GM12878 (cell line): ENCODE data around the gene IER5. TPM values are rescaled to one million over a fixed set of nuclear protein-coding genes. Genes with fewer than 3 reads are reported as not detected.

ENCODE experiments used
- BCLAF1 ChIP-seq: fragments of 450-650 bp; IDR thresholded peaks from 2 replicates; pipeline ENCODE4 v1.6.1; 2017; ENCODE audit warnings: antibody characterized with exemption, mild to moderate bottlenecking, moderate library complexity
- CBX3 ChIP-seq: fragments of 200-600 bp; sonication (generic); IDR thresholded peaks from 2 replicates; pipeline ENCODE4 v1.6.1; 2016; ENCODE audit warnings: low read depth, borderline replicate concordance
- CEBPZ ChIP-seq: fragments of 150-350 bp; IDR thresholded peaks from 2 replicates; pipeline ENCODE4 v1.6.1; 2016; ENCODE audit warnings: low read depth, low read length
- CHD2 ChIP-seq: IDR thresholded peaks from 2 replicates; pipeline ENCODE4 v1.6.1; 2011; ENCODE audit warnings: low read depth, low read length, improper control_type of control experiment, borderline replicate concordance
- CTCF ChIP-seq, 3 experiments: IDR thresholded peaks in 2 of 3; conservative IDR thresholded peaks in 1 of 3; 2 replicates each; pipeline ENCODE4 v1.5.1; 2011; ENCODE audit warnings: low read depth in 3 of 3, low read length in 3 of 3, mild to moderate bottlenecking in 3 of 3, control low read depth in 2 of 3, moderate library complexity in 2 of 3, inconsistent platforms in 1 of 3, mixed read lengths in 1 of 3; ENCODE audit not compliant: control insufficient read depth in 2 of 3, insufficient read depth in 1 of 3; ENCODE audit errors: extremely low read depth in 1 of 3
- EP300 ChIP-seq, 2 experiments: fragments of 150-350 bp in 1 of 2; IDR thresholded peaks; 2 replicates each; pipeline ENCODE4 v1.6.1; 2011 to 2012; ENCODE audit warnings: low read depth in 2 of 2, low read length in 2 of 2, borderline replicate concordance in 1 of 2, improper control_type of control experiment in 1 of 2, inconsistent platforms in 1 of 2; ENCODE audit not compliant: control insufficient read depth in 1 of 2
- IKZF1 ChIP-seq: fragments of 450-650 bp; conservative IDR thresholded peaks from 2 replicates; pipeline ENCODE4 v1.6.1; 2017; ENCODE audit warnings: antibody characterized with exemption, mild to moderate bottlenecking
- NRF1 ChIP-seq: conservative IDR thresholded peaks from 2 replicates; pipeline ENCODE4 v1.6.1; 2011; ENCODE audit warnings: mild to moderate bottlenecking, low read depth, low read length, improper control_type of control experiment
- STAT1 ChIP-seq: fragments of 450-650 bp; conservative IDR thresholded peaks from 2 replicates; pipeline ENCODE4 v1.6.1; 2014; ENCODE audit warnings: antibody characterized with exemption, mild to moderate bottlenecking
- TBL1XR1 ChIP-seq: IDR thresholded peaks from 2 replicates; pipeline ENCODE4 v1.6.1; 2012; ENCODE audit warnings: low read depth, low read length, improper control_type of control experiment
- polyA plus RNA-seq, 11 experiments: library from polyadenylated mRNA; depleted of rRNA in 4 of 11; unstranded in 6 of 11; stranded (reverse) in 5 of 11; fragments of >200 nt; fragmentation: Nextera tagmentation in 4 of 11; fragmentation: Illumina TruSeq in 1 of 11; extraction: Ambion mirVana in 4 of 11; extraction: Trizol in 1 of 11; gene quantifications; 1 replicate in 1 of 11; 2 replicates in 10 of 11; pipeline versions ENCODE4 v1.2.1 to v1.2.3, GENCODE V29; 2011 to 2016; ENCODE audit warnings: inconsistent platforms in 2 of 11, missing spikeins in 2 of 11, low read depth in 1 of 11
- total RNA-seq, 4 experiments: library from RNA; depleted of rRNA in 3 of 4; stranded (reverse); fragments of >200 nt in 3 of 4; fragmentation: Illumina TruSeq in 1 of 4; extraction: Trizol in 1 of 4; gene quantifications; 2 replicates each; pipeline versions ENCODE4 v1.2.1 to v1.2.3, GENCODE V29; 2013 to 2021

IER5 gene
- total and polyA plus RNA-seq, 10 of the 15 experiments (the other 5 are each of a cell fraction or from before 2014, with no cell fraction given), result 4.3 to 75.2 (median 30.5) TPM

- TF ChIP-seq CTCF (IDR thresholded peaks at IDR 0.05 in 2 of 3, conservative IDR thresholded peaks at IDR 0.05 in 1 of 3; ENCODE audit: control insufficient read depth in 2 of 3, extremely low read depth in 1 of 3, insufficient read depth in 1 of 3, low read depth in 3 of 3, low read length in 3 of 3), result no peak
- TF ChIP-seq TBL1XR1, result peak; percentile 62; the same call in 1 of the 2 replicates
- TF ChIP-seq NRF1, result no peak
- TF ChIP-seq CHD2, result no peak
- no peak for TF ChIP-seq STAT1
- no peak for TF ChIP-seq CEBPZ
- TF ChIP-seq IKZF1, result peak; percentile 97
- TF ChIP-seq EP300 (IDR thresholded peaks at IDR 0.05; ENCODE audit: borderline replicate concordance in 1 of 2, control insufficient read depth in 1 of 2, low read depth in 2 of 2, low read length in 2 of 2), result peak; percentile 4 to 40; a peak in 2 of 4 replicates
- TF ChIP-seq CBX3, result no peak
- TF ChIP-seq BCLAF1, result 0 out of 2 replicates have a peak, but pooled peaks have one; percentile 27
Measured at GRCh38 chr1:181134543-181135436, 46.3 kb downstream of the IER5 start (continued).
